ENCODE results near the gene AFF1.
A peak's percentile ranks its signal among the peaks of the same experiment; 100 is the strongest.

The AFF1 gene

GRCh38 chr4:87108142-87108546 lies 173.3 kb downstream of the AFF1 start:
- DNase-seq: peak in 3 of 51 donors; percentile 10 to 52 (median 11)

DNA sequence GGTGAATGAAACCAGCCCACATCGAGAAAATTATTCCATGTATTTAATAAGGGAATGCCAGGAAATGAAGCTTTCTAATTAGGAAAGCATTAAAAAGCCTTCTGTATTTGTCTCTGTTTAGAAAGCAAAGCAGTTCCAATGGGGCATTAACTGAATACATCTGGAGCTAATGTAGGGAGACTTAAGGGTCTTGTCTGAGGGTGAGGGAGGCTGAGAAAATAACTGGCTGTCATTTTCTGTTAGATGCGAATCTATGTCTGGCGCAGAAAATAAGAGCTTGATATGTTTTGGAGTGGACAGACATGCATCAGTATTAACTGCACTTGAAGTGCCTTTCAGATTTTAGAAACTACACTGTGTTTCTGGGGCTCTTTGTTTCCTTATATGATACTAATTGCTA lies 174.3 kb downstream of the AFF1 start:
- no peak for DNase-seq

DNA sequence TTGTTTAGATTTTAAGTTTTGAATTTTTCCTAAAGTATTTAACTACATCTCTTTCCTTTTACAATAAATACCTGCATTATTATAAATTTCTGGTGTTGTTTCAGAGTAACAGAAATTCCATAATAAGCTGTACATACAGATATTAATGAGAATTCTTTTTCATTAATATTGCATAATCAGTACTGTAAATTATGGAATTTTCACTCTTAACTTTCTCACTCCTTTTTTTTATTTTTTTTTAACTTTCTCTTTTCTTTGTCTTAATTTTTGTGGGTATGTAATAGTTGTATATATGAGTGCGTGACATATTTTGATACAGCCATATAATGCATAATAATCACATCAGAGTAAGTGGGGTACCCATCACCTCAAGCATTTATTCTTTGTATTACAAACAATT lies 175.1 kb downstream of the AFF1 start:
- no peak for DNase-seq

DNA sequence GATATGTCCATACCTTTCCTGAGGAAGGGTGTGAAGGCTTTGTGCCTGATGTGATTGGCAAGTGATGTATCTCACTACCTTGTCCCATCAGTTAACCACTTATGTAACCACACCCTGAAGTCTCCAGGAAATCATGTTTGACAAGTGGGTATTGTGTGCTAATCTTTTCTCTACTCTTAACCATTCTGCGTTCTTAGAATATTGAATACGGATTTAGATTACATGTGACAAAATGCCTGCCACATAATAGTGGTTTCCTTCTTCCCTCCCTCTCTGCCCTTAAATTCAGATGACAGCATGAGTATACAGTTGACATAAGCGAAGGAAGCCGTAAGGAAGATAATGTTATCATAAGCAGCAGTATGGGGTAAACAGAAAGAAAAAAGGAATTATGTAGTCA lies 177.3 kb downstream of the AFF1 start:
- DNase-seq: no peak

DNA sequence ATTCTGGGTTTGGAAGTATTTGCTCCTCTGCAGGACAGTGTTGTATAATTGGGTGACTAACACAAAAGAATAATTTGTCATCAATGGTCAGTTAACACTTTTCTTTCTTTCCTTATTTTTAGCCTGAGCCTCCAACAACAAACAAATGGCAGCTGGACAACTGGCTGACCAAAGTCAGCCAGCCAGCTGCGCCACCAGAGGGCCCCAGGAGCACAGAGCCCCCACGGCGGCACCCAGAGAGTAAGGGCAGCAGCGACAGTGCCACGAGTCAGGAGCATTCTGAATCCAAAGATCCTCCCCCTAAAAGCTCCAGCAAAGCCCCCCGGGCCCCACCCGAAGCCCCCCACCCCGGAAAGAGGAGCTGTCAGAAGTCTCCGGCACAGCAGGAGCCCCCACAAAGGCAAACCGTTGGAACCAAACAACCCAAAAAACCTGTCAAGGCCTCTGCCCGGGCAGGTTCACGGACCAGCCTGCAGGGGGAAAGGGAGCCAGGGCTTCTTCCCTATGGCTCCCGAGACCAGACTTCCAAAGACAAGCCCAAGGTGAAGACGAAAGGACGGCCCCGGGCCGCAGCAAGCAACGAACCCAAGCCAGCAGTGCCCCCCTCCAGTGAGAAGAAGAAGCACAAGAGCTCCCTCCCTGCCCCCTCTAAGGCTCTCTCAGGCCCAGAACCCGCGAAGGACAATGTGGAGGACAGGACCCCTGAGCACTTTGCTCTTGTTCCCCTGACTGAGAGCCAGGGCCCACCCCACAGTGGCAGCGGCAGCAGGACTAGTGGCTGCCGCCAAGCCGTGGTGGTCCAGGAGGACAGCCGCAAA lies 179.6 kb downstream of the AFF1 start:
- no peak for DNase-seq

DNA sequence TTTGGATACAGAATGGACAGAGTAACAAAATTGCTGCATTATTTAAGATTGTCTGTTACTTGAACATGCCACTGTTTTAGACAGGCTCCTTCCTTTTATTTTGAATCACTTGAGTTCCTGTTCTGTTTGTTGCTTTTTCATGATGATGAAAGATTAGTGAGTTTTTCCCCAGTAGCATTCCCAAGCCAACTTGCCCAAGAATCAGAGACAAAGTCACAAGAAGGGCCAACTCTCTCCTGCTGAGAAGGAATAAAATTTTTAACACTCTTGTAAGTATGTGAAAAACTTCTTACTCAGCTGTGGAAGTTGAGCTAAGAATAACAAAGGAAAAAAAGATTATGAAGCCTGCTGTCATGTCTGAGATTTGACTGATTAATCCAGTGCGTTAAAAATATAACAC lies 181.4 kb downstream of the AFF1 start:
- DNase-seq: no peak

DNA sequence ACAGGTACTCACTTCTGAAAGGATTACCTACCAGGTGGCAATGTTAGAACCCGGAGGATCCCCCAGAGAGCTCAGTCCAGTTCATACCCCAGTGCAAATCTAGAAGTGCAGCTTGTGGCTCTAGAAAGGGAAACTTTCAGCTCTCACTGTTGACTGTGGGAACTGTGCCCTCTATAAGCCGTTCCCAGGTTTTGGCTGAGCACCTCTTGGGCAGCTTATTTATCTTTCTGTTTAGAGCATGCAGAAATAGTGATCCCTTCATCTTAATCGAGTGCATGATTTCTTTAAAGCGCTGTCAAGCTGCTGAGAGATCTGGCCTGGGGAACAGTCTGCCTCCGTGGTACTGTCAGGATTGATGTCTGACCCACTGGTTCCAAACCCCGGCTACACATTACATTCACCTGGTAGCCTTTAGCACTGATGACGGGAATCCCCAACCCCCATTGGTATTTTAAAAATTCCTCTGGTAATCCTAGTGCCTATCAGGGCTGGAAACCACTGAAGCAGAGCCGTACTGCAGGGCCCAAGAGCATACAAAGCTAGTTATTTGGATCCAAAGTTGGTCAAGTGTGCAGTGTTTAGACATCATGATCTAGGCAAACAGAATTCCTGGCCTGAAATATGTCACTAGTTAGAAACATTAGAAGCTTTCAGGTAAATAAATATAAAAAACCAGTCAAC lies 182.4 kb downstream of the AFF1 start:
- DNase-seq: no peak

DNA sequence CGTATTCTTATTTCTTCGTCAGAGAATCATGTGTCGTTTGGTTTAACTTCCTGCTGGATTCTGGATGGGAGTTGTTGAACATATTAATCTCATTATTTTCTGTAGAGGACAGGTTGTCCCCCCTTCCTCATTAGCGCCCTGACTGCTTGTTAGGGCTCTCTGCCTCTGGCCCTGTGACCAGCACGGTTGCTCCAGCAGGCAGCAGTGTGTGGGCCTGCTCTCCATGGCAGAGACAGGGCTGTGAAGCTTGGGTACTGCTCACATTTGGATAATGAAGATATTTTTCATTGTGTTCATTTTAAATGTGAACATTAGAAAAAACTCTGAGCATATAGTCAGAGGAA lies 182.9 kb downstream of the AFF1 start:
- DNase-seq: no peak

- DNase-seq: no peak
These were observed 183.6 kb downstream of the AFF1 start for GRCh38 chr4:87118421-87118820.

- DNase-seq: no peak
These were observed 184.0 kb downstream of the AFF1 start for GRCh38 chr4:87118826-87119225.

GRCh38 chr4:87120010-87120409 lies 185.2 kb downstream of the AFF1 start:
- no peak for DNase-seq

- peak in 1 of 51 donors; percentile 37 for DNase-seq
These were observed 185.8 kb downstream of the AFF1 start for GRCh38 chr4:87120411-87121162.

DNA sequence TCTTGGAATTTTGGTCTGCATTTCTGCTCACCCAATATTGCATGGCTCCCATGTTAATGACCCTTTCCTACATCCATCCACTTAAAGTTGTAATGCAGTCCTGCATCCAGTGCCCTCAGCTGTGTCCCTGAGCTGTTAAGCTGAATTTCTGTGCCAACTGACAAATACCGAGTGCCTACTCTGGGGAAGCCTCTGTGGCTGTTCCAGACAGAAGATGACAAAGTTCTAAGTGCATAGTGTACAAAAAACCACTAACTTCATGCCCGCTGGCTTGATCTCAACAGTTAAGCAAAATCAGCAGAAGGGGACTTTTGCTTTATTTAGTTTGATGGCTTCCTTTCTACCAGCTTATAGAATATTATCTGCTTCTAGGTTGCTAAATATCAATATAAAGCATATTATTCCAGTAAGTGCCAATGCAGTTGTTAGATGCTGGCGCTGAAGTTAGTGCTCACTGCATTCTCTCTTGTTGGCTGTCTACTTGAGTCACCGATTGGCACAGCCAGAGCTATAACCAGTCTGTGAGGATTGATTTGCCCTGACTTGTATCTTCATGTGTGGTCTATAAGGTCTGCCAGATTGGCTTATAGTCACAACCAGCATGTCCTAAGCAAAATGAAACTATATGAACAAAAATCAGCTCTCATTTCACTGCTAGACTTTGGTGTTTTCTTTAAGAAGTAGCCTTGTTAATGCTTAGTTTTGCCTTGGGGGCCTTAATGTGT lies 186.7 kb downstream of the AFF1 start:
- DNase-seq: peak in 1 of 51 donors; percentile 18

- DNase-seq: peak in 4 of 51 donors; percentile 4 to 11 (median 6)
These were observed 187.4 kb downstream of the AFF1 start for GRCh38 chr4:87122252-87122651.

DNA sequence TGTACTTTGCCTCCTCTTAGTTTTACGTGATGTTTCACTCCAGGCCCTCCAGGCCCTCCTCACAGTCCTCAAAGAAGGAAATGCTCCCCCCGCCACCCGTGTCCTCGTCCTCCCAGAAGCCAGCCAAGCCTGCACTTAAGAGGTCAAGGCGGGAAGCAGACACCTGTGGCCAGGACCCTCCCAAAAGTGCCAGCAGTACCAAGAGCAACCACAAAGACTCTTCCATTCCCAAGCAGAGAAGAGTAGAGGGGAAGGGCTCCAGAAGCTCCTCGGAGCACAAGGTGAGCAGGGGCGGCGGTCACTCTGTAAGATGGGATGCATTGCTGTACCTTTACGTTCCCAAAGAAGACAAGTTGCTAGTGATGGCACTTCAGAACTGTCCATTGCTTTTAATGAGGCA lies 191.2 kb downstream of the AFF1 start:
- no peak for DNase-seq

- DNase-seq: no peak
These were observed 193.3 kb downstream of the AFF1 start for GRCh38 chr4:87128006-87128705.

DNA sequence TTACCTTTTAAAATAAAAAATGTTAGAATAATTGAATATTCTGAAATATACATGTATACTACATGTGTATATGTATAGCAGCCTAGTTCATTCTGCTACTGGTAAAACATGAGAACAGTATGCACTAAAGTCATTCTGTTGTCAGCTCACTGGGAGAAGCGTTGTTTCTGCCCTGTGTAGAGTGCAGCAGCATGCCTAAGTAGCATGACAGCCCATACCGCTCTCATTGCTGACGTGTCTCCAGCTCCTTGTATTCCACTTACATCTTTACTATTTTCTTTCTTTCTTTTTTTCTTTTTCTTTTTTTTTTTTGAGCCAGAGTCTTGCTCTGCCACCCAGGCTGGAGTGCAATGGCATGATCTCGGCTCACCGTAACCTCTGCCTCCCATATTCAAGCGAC lies 194.9 kb downstream of the AFF1 start:
- DNase-seq: no peak

- no peak for DNase-seq
These were observed 196.3 kb downstream of the AFF1 start for GRCh38 chr4:87130985-87131703.

- no peak for DNase-seq
These were observed 197.2 kb downstream of the AFF1 start for GRCh38 chr4:87132035-87132434.

GRCh38 chr4:87133183-87133582 lies 198.4 kb downstream of the AFF1 start:
- no peak for DNase-seq
